H9 (cell line): ENCODE results near the gene FAM171A1. TPM values are rescaled to one million over a fixed set of nuclear protein-coding genes. Genes with fewer than 3 reads are reported as not detected.
A peak's percentile ranks its signal among the peaks of the same experiment; 100 is the strongest.

ENCODE experiments used
- DNase-seq: peaks from one replicate; pipeline ENCODE4 v3.0.0-alpha.2; 2017
- H2AFZ ChIP-seq: one replicate; pipeline ENCODE4 v1.6.1; 2013; ENCODE audit warnings: mild to moderate bottlenecking, low read length, control low read depth, moderate library complexity
- H2AK5ac ChIP-seq: 2 replicates; pipeline ENCODE4 v1.6.1; 2013; ENCODE audit warnings: low read length, control low read depth, mixed read lengths; ENCODE audit not compliant: insufficient read length
- H2BK120ac ChIP-seq: one replicate; pipeline ENCODE4 v1.6.1; 2013; ENCODE audit warnings: low read depth, mild to moderate bottlenecking, low read length, control low read depth, inconsistent platforms; ENCODE audit not compliant: poor library complexity, severe bottlenecking
- H2BK12ac ChIP-seq: 2 replicates; pipeline ENCODE4 v1.6.1; 2013; ENCODE audit warnings: low read length, control low read depth, mixed read lengths, low read depth; ENCODE audit not compliant: insufficient read length
- H2BK15ac ChIP-seq: 2 replicates; pipeline ENCODE4 v1.6.1; 2013; ENCODE audit warnings: low read depth, low read length, control low read depth
- H2BK20ac ChIP-seq: one replicate; pipeline ENCODE4 v1.6.1; 2013; ENCODE audit warnings: low read depth, mild to moderate bottlenecking, low read length, control low read depth, inconsistent platforms; ENCODE audit not compliant: poor library complexity, severe bottlenecking
- H2BK5ac ChIP-seq: 2 replicates; pipeline ENCODE4 v1.6.1; 2013; ENCODE audit warnings: low read length, control low read depth, mixed read lengths; ENCODE audit not compliant: insufficient read length
- H3K14ac ChIP-seq: 2 replicates; pipeline ENCODE4 v1.6.1; 2013; ENCODE audit warnings: low read length, control low read depth; ENCODE audit not compliant: insufficient read depth
- H3K18ac ChIP-seq: 2 replicates; pipeline ENCODE4 v1.6.1; 2013; ENCODE audit warnings: low read depth, mild to moderate bottlenecking, mixed read lengths, low read length, control low read depth; ENCODE audit not compliant: insufficient read length
- H3K23ac ChIP-seq: 2 replicates; pipeline ENCODE4 v1.6.1; 2013; ENCODE audit warnings: low read length, control low read depth, mixed read lengths, low read depth; ENCODE audit not compliant: insufficient read length
- H3K23me2 ChIP-seq: 2 replicates; pipeline ENCODE4 v1.6.1; 2013; ENCODE audit warnings: low read depth, mild to moderate bottlenecking, mixed read lengths, low read length, control low read depth; ENCODE audit not compliant: insufficient read length, poor library complexity, severe bottlenecking
- H3K27ac ChIP-seq: 2 replicates; pipeline ENCODE4 v1.5.1; 2013; ENCODE audit warnings: low read length, control low read depth, mixed read lengths, low read depth; ENCODE audit not compliant: insufficient read length
- H3K27me3 ChIP-seq: 2 replicates; pipeline ENCODE4 v1.6.1; 2013; ENCODE audit warnings: low read length, control low read depth, inconsistent platforms; ENCODE audit not compliant: insufficient read depth
- H3K4ac ChIP-seq: 2 replicates; pipeline ENCODE4 v1.6.1; 2013; ENCODE audit warnings: low read depth, mild to moderate bottlenecking, control low read depth, inconsistent platforms, low read length, moderate library complexity
- H3K4me1 ChIP-seq: 2 replicates; pipeline ENCODE4 v1.6.1; 2013; ENCODE audit warnings: low read length, control low read depth, inconsistent platforms; ENCODE audit not compliant: insufficient read depth
- H3K4me2 ChIP-seq: 2 replicates; pipeline ENCODE4 v1.6.1; 2013; ENCODE audit warnings: low read length, control low read depth, mixed read lengths; ENCODE audit not compliant: insufficient read length, insufficient read depth
- H3K56ac ChIP-seq: 2 replicates; pipeline ENCODE4 v1.6.1; 2013; ENCODE audit warnings: low read depth, mild to moderate bottlenecking, mixed read lengths, low read length, control low read depth; ENCODE audit not compliant: insufficient read length
- H3K79me1 ChIP-seq: 2 replicates; pipeline ENCODE4 v1.6.1; 2013; ENCODE audit warnings: low read depth, mild to moderate bottlenecking, moderate library complexity, low read length, control low read depth, inconsistent platforms; ENCODE audit not compliant: insufficient read depth, poor library complexity, severe bottlenecking
- H3K79me2 ChIP-seq: 2 replicates; pipeline ENCODE4 v1.6.1; 2013; ENCODE audit warnings: low read length, control low read depth, inconsistent platforms; ENCODE audit not compliant: insufficient read depth
- H3K9ac ChIP-seq: 2 replicates; pipeline ENCODE4 v1.6.1; 2013; ENCODE audit warnings: low read length, control low read depth, mixed read lengths; ENCODE audit not compliant: insufficient read length; ENCODE audit errors: extremely low read depth
- H3K9me3 ChIP-seq: one replicate; pipeline ENCODE4 v1.6.1; 2013; ENCODE audit warnings: low read depth, low read length, inconsistent platforms; ENCODE audit not compliant: control insufficient read depth
- H3T11ph ChIP-seq: one replicate; pipeline ENCODE4 v1.6.1; 2013; ENCODE audit warnings: mild to moderate bottlenecking, low read length, control low read depth, inconsistent platforms
- H4K20me1 ChIP-seq: one replicate; pipeline ENCODE4 v1.6.1; 2013; ENCODE audit not compliant: control insufficient read depth, insufficient read length, insufficient read depth
- H4K5ac ChIP-seq: 2 replicates; pipeline ENCODE4 v1.6.1; 2013; ENCODE audit warnings: low read depth, mild to moderate bottlenecking, mixed read lengths, low read length, control low read depth; ENCODE audit not compliant: insufficient read length
- H4K8ac ChIP-seq: replicated peaks from 2 replicates; pipeline ENCODE4 v1.6.1; 2013; ENCODE audit warnings: low read length, control low read depth, mixed read lengths, low read depth; ENCODE audit not compliant: insufficient read length
- H4K91ac ChIP-seq: 2 replicates; pipeline ENCODE4 v1.6.1; 2013; ENCODE audit warnings: low read depth, mild to moderate bottlenecking, moderate library complexity, mixed read lengths, low read length, control low read depth; ENCODE audit not compliant: insufficient read length
- H3K27ac Mint-ChIP-seq, 3 experiments: 2 replicates in 2 of 3; 3 replicates in 1 of 3; pipeline ENCODE4 v1.8.0; 2020 to 2021; ENCODE audit warnings: mixed read lengths in 3 of 3, mild to moderate bottlenecking in 1 of 3, moderate library complexity in 1 of 3
- H3K27me3 Mint-ChIP-seq: 2 replicates; pipeline ENCODE4 v1.8.0; 2021; ENCODE audit warnings: low read depth, mild to moderate bottlenecking, moderate library complexity, mixed read lengths
- H3K36me3 Mint-ChIP-seq, 3 experiments: 2 replicates in 2 of 3; 3 replicates in 1 of 3; pipeline ENCODE4 v1.8.0; 2020 to 2021; ENCODE audit warnings: low read depth in 3 of 3, mixed read lengths in 3 of 3; ENCODE audit not compliant: insufficient read depth in 1 of 3
- H3K4me1 Mint-ChIP-seq, 2 experiments: 2 replicates each; pipeline ENCODE4 v1.8.0; 2020; ENCODE audit warnings: mixed read lengths in 2 of 2
- H3K4me3 Mint-ChIP-seq, 2 experiments: 2 replicates in 1 of 2; 3 replicates in 1 of 2; pipeline ENCODE4 v1.8.0; 2020 to 2021; ENCODE audit warnings: mild to moderate bottlenecking in 2 of 2, mixed read lengths in 2 of 2, moderate library complexity in 1 of 2
- H3K9me3 Mint-ChIP-seq, 2 experiments: 2 replicates in 1 of 2; 3 replicates in 1 of 2; pipeline ENCODE4 v1.8.0; 2020; ENCODE audit warnings: mild to moderate bottlenecking in 2 of 2, mixed read lengths in 2 of 2, moderate library complexity in 1 of 2
- CTCF ChIP-seq: fragments of 200-600 bp; sonication (generic); conservative IDR thresholded peaks from 3 replicates; pipeline ENCODE4 v1.8.0; 2021; ENCODE audit warnings: antibody characterized with exemption, mild to moderate bottlenecking
- WGBS: extraction: QIAGEN DNeasy Blood & Tissue Kit; methylation state at CpG from one replicate; pipeline ENCODE4 v1.1.7; 2013; ENCODE audit warnings: missing lambda C conversion rate, low lambda C conversion rate, mixed read lengths; ENCODE audit not compliant: insufficient read length; ENCODE audit errors: extremely low coverage; 5-methylcytosine and 5-hydroxymethylcytosine counted together
- total RNA-seq: library from RNA; stranded (reverse); gene quantifications from 2 replicates; pipeline ENCODE4 v1.2.1, GENCODE V29; 2021

Gene FAM171A1
- total RNA-seq, 1 experiment from 2014 or later = 37.4 TPM

- H2BK5ac ChIP-seq = no peak overlapping the region
- Mint-ChIP-seq H3K4me1 (peaks cover 23 to 35% of the 10 kb centered on the region in 2 experiments), H3K27me3 (no peaks in the 10 kb centered on the region), H3K36me3 (no peaks in the 10 kb centered on the region), H3K27ac (peak overlapping the region in 1 of 3 experiments; percentile 63; a peak in 3 of 7 replicates), H3K9me3 (no peaks in the 10 kb centered on the region; a peak in 1 of 5 replicates), H3K4me3 (no peak overlapping the region)
- no peak overlapping the region for H3K56ac ChIP-seq
- H2BK120ac ChIP-seq = no peak overlapping the region
- no peak for DNase-seq
- no peak overlapping the region for H3K27ac ChIP-seq
- H3K14ac ChIP-seq = no peak overlapping the region
- H2BK12ac ChIP-seq = no peak overlapping the region
- H4K8ac ChIP-seq = no peak overlapping the region
- no peak overlapping the region for H2BK20ac ChIP-seq
- no peak overlapping the region for H3T11ph ChIP-seq
- peaks cover 2% of the 10 kb centered on the region; the same call in 1 of the 2 replicates for H3K4me1 ChIP-seq
- TF ChIP-seq CTCF = no peak
- no peak overlapping the region for H4K91ac ChIP-seq
- H3K9me3 ChIP-seq = no peaks in the 10 kb centered on the region
- no peaks in the 10 kb centered on the region for H4K20me1 ChIP-seq
- no peak overlapping the region for H3K18ac ChIP-seq
- WGBS = no CpG with 5 or more reads among the region's 10 CpGs
- no peak overlapping the region for H2AK5ac ChIP-seq
- H3K4ac ChIP-seq = no peak overlapping the region
- H3K79me2 ChIP-seq = no peaks in the 10 kb centered on the region
- no peaks in the 10 kb centered on the region for H3K27me3 ChIP-seq
- no peak overlapping the region for H2AFZ ChIP-seq
- no peak overlapping the region for H3K23ac ChIP-seq
- no peak overlapping the region for H2BK15ac ChIP-seq
- H3K79me1 ChIP-seq = no peaks in the 10 kb centered on the region
- no peak overlapping the region for H3K4me2 ChIP-seq
- no peak overlapping the region for H4K5ac ChIP-seq
- H3K9ac ChIP-seq = no peak overlapping the region
- H3K23me2 ChIP-seq = no peaks in the 10 kb centered on the region
These were observed 61.9 kb downstream of the FAM171A1 start for GRCh38 chr10:15309221-15309620.
